PC-9 (cell line): ENCODE measurements around the gene SPATA16.

Source experiments
- CTCF ChIP-seq: fragments of 200-600 bp; sonication (generic); conservative IDR thresholded peaks from 2 replicates; pipeline ENCODE4 v1.6.1; 2017; ENCODE audit warnings: mixed run types, antibody characterized with exemption, mild to moderate bottlenecking, moderate library complexity
- EZH2 ChIP-seq: fragments of 200-600 bp; sonication (generic); IDR thresholded peaks from 2 replicates; pipeline ENCODE4 v1.8.0; 2017; ENCODE audit warnings: antibody characterized with exemption, low read depth

DNA sequence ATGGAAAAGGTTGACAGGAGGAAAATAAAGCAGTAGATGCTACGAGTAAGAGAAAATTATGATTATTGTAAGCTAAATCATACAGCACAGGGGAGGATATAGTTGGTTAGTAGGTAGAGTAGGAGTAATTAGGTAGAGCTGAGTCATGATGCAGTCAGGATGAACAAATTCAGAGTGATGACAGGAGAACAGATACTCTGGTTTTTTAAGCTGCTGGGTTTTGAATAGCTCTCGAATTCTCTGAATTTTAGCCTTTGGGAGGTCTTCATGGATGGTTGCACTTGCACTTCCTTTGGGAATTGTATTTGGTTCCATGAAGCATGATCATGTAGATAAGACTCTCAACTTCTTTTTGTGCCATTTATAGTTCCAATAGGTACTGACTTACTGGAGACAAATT lies 294.3 kb downstream of the SPATA16 start:
- TF ChIP-seq CTCF (no peak), EZH2 (no peak)
